Ovary (tissue), 9 donors: ENCODE results near the gene TBXA2R. TPM values are rescaled to one million over a fixed set of nuclear protein-coding genes. Genes with fewer than 3 reads are reported as not detected.

Experiments used
- DNase-seq, 5 donors: peaks; one replicate each; pipeline ENCODE4 v3.0.0-alpha.2; 2019 to 2020
- H3K27ac ChIP-seq, 2 donors: fragments of 200-600 bp; one replicate each; pipeline versions ENCODE4 v1.5.1 to v1.8.0; 2019 to 2022
- H3K27me3 ChIP-seq: fragments of 200-600 bp; one replicate; pipeline ENCODE4 v1.8.0; 2022
- H3K36me3 ChIP-seq: fragments of 200-600 bp; sonication (generic); one replicate; pipeline ENCODE4 v1.5.1; 2019
- H3K4me1 ChIP-seq: one replicate; pipeline ENCODE4 v1.8.1; 2013; ENCODE audit warnings: mild to moderate bottlenecking, moderate library complexity; ENCODE audit not compliant: insufficient read depth
- H3K4me3 ChIP-seq: fragments of 200-600 bp; sonication (generic); one replicate; pipeline ENCODE4 v1.5.1; 2017
- H3K9me3 ChIP-seq, 2 donors: fragments of 200-600 bp in 1 of 2; sonication (generic) in 1 of 2; one replicate each; pipeline versions ENCODE4 v1.5.1 to v1.8.1; 2013 to 2019; ENCODE audit warnings: mild to moderate bottlenecking in 1 of 2, moderate library complexity in 1 of 2
- EP300 ChIP-seq: sonication (generic); formaldehyde crosslinking; IDR thresholded peaks from one replicate; pipeline ENCODE4 v1.6.1; 2017; ENCODE audit warnings: antibody characterized with exemption
- POLR2A ChIP-seq: fragments of 450-650 bp; IDR thresholded peaks from one replicate; pipeline ENCODE4 v1.6.1; 2017; ENCODE audit warnings: antibody characterized with exemption, mild to moderate bottlenecking, moderate library complexity
- WGBS, 3 donors: extraction: QIAGEN DNeasy Blood & Tissue Kit in 1 of 3; methylation state at CpG; one replicate each; pipeline versions ENCODE4 v1.1.5 to v1.1.7; 2013 to 2017; 5-methylcytosine and 5-hydroxymethylcytosine counted together
- intact Hi-C, 4 donors: fragments of 100-400 bp; cut with DNase I; formaldehyde crosslinking; loops; one replicate each; pipeline versions ENCODE4 v1.11.0 to v1.15.1; 2022 to 2023
- polyA plus RNA-seq, 2 donors: library from polyadenylated mRNA; stranded (reverse); fragments of 200-250 nt in 1 of 2; fragments of 350-450 nt in 1 of 2; fragmentation: Illumina TruSeq in 1 of 2; extraction: RNeasy Lipid Tissue Mini Kit (QIAGEN cat#74804) in 1 of 2; gene quantifications; one replicate each; pipeline ENCODE4 v1.2.3, GENCODE V29; 2013 to 2014
- total RNA-seq, 7 donors: library from RNA; depleted of rRNA in 2 of 7; stranded (reverse); fragments of >200 nt in 2 of 7; fragmentation: NEBNext Ultra II Directional in 3 of 7; extraction: Animal tissue kit (Norgen Biotek cat#: 25700) in 3 of 7; gene quantifications; one replicate each; pipeline versions ENCODE4 v1.1.0 to v1.2.4, GENCODE V29; 2016 to 2023
- TF ChIP-seq, protein P1 (sequence below), 3 donors: fragments of 450-650 bp in 2 of 3; fragments of 200-600 bp in 1 of 3; IDR thresholded peaks; one replicate each; pipeline versions ENCODE4 v1.5.1 to v1.8.0; 2016 to 2022; ENCODE audit warnings: antibody characterized with exemption in 3 of 3, mild to moderate bottlenecking in 1 of 3
- donor health status: DM: no; HTN: no; CAD: no; lungs with moderate emphysema.
- donor health status: DM: no; HTN: no; CAD: no.
- donor health status: Bipolar disorder and iron deficiency.
- donor health status: DM: yes; HTN: yes; CAD: no.
- donor health status: DM: no; HTN: no; CAD: no.
- donor health status: DM: yes; HTN: yes; CAD: no.

TBXA2R gene
- total and polyA plus RNA-seq, 9 donors = 1.1 to 3.7 (median 1.5) TPM

DNA sequence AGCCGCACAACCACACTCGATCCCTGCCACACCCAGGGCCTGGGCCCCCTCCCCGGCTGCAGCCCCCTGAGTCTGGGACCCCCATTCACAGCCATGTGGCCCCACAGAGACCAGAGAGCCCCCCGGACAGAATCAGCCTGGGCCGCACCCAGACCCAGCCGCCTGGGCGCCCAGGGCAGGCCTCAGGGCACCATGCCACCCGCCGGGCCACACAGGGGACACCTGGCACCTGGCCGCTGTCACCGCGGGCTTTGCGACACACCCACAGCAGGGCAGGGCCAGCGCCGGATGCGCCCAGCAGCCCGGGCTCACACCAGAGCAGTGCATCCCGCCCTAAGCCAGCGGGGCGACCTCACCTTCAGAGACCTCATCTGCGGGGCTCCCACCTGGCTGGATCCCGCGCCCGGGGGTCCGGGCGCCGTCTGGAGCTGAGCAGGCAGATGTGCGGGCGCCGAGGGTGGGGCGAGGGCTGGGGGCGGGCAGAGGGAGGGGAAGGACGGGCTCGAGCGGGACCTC, 443 bp downstream of the TBXA2R start:
- peaks cover 9% of the 10 kb centered on the region for H3K4me1 ChIP-seq
- TF ChIP-seq, protein P1, sequence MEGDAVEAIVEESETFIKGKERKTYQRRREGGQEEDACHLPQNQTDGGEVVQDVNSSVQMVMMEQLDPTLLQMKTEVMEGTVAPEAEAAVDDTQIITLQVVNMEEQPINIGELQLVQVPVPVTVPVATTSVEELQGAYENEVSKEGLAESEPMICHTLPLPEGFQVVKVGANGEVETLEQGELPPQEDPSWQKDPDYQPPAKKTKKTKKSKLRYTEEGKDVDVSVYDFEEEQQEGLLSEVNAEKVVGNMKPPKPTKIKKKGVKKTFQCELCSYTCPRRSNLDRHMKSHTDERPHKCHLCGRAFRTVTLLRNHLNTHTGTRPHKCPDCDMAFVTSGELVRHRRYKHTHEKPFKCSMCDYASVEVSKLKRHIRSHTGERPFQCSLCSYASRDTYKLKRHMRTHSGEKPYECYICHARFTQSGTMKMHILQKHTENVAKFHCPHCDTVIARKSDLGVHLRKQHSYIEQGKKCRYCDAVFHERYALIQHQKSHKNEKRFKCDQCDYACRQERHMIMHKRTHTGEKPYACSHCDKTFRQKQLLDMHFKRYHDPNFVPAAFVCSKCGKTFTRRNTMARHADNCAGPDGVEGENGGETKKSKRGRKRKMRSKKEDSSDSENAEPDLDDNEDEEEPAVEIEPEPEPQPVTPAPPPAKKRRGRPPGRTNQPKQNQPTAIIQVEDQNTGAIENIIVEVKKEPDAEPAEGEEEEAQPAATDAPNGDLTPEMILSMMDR (IDR thresholded peaks at IDR 0.05) = no peak
- TF ChIP-seq EP300 (no peak), POLR2A (no peak)

DNA sequence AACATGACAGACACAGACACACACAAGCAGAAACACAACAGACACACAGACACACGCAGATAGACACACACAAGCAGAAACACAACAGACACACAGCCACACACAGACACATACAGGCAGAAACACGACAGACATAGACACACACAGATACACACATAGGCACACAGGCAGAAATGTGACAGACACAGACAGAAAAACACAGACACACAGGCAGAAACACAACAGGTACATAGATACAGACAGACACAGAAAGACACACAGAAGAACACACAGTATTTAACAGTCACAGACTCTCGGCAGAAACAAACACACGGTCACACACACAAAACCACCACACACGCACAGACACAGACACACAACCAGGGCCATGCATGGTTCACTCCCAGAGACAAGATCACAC, 905 bp downstream of the TBXA2R start:
- WGBS, 3 donors = 43 to 62% (median 58%) methylated on average over 5 of the region's 5 CpGs
- DNase-seq = no peak
- Histone ChIP-seq H3K4me1 (peaks cover 9% of the 10 kb centered on the region), H3K36me3 (no peaks in the 10 kb centered on the region), H3K9me3 (no peaks in the 10 kb centered on the region), H3K27ac (no peak overlapping the region), H3K4me3 (peak overlapping the region; percentile 54), H3K27me3 (no peaks in the 10 kb centered on the region)
- TF ChIP-seq EP300 (no peak), POLR2A (no peak)
- TF ChIP-seq, protein P1 (IDR thresholded peaks at IDR 0.05) = no peak
- intact Hi-C loops = no loop called here

More for the DNA sequence above, 443 bp downstream of the TBXA2R start:
- Histone ChIP-seq H3K9me3 (no peaks in the 10 kb centered on the region), H3K27me3 (no peaks in the 10 kb centered on the region), H3K27ac (peak overlapping the region in 1 of 2 donors; percentile 53), H3K36me3 (no peaks in the 10 kb centered on the region), H3K4me3 (peak overlapping the region; percentile 54)
- peak in 3 of 5 donors; percentile 32 to 61 (median 46) for DNase-seq
- 6 to 9% (median 8%) methylated on average over 7 to 35 of the region's 35 CpGs for WGBS, 3 donors
- intact Hi-C loops = no loop called here

DNA sequence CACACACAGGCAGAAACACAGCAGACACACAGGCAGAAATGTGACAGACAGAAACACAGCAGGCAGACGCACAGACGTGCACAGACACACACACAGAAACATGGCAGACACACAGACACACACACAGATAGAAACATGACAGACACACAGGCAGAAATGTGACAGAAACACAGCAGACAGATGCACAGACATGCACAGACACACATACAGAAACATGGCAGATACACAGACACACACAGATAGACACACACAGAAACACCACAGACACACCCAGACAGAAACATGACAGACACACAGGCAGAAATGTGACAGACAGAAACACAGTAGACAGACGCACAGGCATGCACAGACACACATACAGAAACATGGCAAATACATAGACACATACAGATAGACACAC, 1.3 kb downstream of the TBXA2R start:
- Histone ChIP-seq H3K4me1 (peaks cover 9% of the 10 kb centered on the region), H3K27me3 (no peaks in the 10 kb centered on the region), H3K27ac (no peak overlapping the region), H3K9me3 (no peaks in the 10 kb centered on the region), H3K4me3 (no peak overlapping the region), H3K36me3 (no peaks in the 10 kb centered on the region)
- intact Hi-C loops = no loop called here
- DNase-seq = no peak
- TF ChIP-seq EP300 = no peak
- TF ChIP-seq, protein P1 (IDR thresholded peaks at IDR 0.05) = no peak
- no peak for TF ChIP-seq POLR2A
- WGBS, 3 donors = 68 to 85% (median 85%) methylated on average over 3 of the region's 3 CpGs

DNA sequence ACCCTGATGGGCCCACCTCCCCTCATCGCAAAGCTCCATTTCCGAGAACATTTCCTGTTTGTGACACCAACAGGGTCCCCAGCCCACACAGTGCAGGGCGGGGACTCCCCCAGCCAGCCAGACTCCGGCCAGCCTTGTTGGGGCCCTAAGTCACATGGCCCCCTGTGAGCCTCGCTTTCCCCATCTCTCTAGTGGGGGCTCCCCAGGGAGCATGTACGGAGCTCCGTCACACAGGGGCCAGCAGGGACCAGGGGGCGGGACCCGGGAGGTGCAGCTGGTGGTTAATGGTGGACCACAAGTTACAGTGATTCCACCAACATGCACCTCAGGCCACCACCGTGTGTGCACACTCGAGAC, 1.7 kb downstream of the TBXA2R start:
- 71 to 81% (median 77%) methylated on average over 11 of the region's 11 CpGs for WGBS, 3 donors
- H3K27me3 ChIP-seq = no peaks in the 10 kb centered on the region
- intact Hi-C loops = no loop called here
- H3K36me3 ChIP-seq = no peaks in the 10 kb centered on the region
- H3K4me3 ChIP-seq = no peak overlapping the region
- no peaks in the 10 kb centered on the region for H3K9me3 ChIP-seq
- H3K4me1 ChIP-seq = peaks cover 9% of the 10 kb centered on the region
- H3K27ac ChIP-seq = no peak overlapping the region
- no peak for DNase-seq
- TF ChIP-seq, protein P1 (IDR thresholded peaks at IDR 0.05) = no peak
- no peak for TF ChIP-seq POLR2A
- TF ChIP-seq EP300 = no peak
